Measurements from ENCODE around the gene NAA10. TPM values are rescaled to one million over a fixed set of nuclear protein-coding genes. Genes with fewer than 3 reads are reported as not detected.
A peak's percentile ranks its signal among the peaks of the same experiment; 100 is the strongest.

The NAA10 gene
- total RNA-seq, 3 donors from 2014 or later = 57.7 to 81.0 (median 79.2) TPM

- Histone ChIP-seq H3K9me3 (no peaks in the 10 kb centered on the region), H3K27me3 (peaks cover 6 to 65% of the 10 kb centered on the region in 2 donors), H3K4me1 (no peaks in the 10 kb centered on the region), H3K4me3 (no peak overlapping the region), H3K27ac (no peak overlapping the region), H3K36me3 (no peaks in the 10 kb centered on the region)
- intact Hi-C loops (cut with DNase I; ENCODE audit: low total_unique reads) = no loop called here
- no peak for DNase-seq (ENCODE audit: low spot score in 2 of 2)
- TF ChIP-seq POLR2AphosphoS5 (IDR thresholded peaks at IDR 0.05) (no peak), POLR2A (IDR thresholded peaks at IDR 0.05) (no peak)
- TF ChIP-seq, protein P1, sequence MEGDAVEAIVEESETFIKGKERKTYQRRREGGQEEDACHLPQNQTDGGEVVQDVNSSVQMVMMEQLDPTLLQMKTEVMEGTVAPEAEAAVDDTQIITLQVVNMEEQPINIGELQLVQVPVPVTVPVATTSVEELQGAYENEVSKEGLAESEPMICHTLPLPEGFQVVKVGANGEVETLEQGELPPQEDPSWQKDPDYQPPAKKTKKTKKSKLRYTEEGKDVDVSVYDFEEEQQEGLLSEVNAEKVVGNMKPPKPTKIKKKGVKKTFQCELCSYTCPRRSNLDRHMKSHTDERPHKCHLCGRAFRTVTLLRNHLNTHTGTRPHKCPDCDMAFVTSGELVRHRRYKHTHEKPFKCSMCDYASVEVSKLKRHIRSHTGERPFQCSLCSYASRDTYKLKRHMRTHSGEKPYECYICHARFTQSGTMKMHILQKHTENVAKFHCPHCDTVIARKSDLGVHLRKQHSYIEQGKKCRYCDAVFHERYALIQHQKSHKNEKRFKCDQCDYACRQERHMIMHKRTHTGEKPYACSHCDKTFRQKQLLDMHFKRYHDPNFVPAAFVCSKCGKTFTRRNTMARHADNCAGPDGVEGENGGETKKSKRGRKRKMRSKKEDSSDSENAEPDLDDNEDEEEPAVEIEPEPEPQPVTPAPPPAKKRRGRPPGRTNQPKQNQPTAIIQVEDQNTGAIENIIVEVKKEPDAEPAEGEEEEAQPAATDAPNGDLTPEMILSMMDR (IDR thresholded peaks at IDR 0.05) = no peak
These were observed 47.9 kb downstream of the NAA10 start for GRCh38 chrX:153886915-153887314.

- TF ChIP-seq, protein P1 (IDR thresholded peaks at IDR 0.05) = no peak
- no peak for DNase-seq (ENCODE audit: low spot score in 2 of 2)
- Histone ChIP-seq H3K27ac (no peak within 1 kb of the TSS), H3K4me1 (no peaks in the 10 kb centered on the region), H3K36me3 (no peaks in the 10 kb centered on the region), H3K4me3 (peak within 1 kb of the TSS in 2 of 3 donors; percentile 26 to 54), H3K27me3 (peaks cover 6 to 70% of the 10 kb centered on the region in 2 donors), H3K9me3 (no peaks in the 10 kb centered on the region)
- intact Hi-C loops (cut with DNase I; ENCODE audit: low total_unique reads) = no loop called here
These were observed 48.6 kb downstream of the NAA10 start, which contains the start of gene L1CAM for GRCh38 chrX:153885968-153886903. Gene L1CAM (minus strand): TSS chrX:153886173. CDS start chrX:153875836, 10,337 bp downstream.

- Histone ChIP-seq H3K4me1 (no peaks in the 10 kb centered on the region), H3K9me3 (no peaks in the 10 kb centered on the region), H3K4me3 (peak overlapping the region in 1 of 3 donors; percentile 54), H3K27me3 (peaks cover 6 to 80% of the 10 kb centered on the region in 2 donors), H3K27ac (no peak overlapping the region), H3K36me3 (no peaks in the 10 kb centered on the region)
- intact Hi-C loops (cut with DNase I; ENCODE audit: low total_unique reads) = no loop called here
- no peak for DNase-seq (ENCODE audit: low spot score in 2 of 2)
- TF ChIP-seq POLR2A (IDR thresholded peaks at IDR 0.05) (no peak), POLR2AphosphoS5 (IDR thresholded peaks at IDR 0.05) (no peak)
- TF ChIP-seq, protein P1 (IDR thresholded peaks at IDR 0.05) = no peak
These were observed 49.5 kb downstream of the NAA10 start for GRCh38 chrX:153885208-153885787.

- DNase-seq (ENCODE audit: low spot score in 2 of 2) = no peak
- H3K4me1 ChIP-seq = no peaks in the 10 kb centered on the region
- peaks cover 6 to 87% of the 10 kb centered on the region in 2 donors for H3K27me3 ChIP-seq
- TF ChIP-seq POLR2AphosphoS5 (IDR thresholded peaks at IDR 0.05) (no peak), POLR2A (IDR thresholded peaks at IDR 0.05) (no peak)
- TF ChIP-seq, protein P1 (IDR thresholded peaks at IDR 0.05) = no peak
- no peaks in the 10 kb centered on the region for H3K36me3 ChIP-seq
- no peaks in the 10 kb centered on the region for H3K9me3 ChIP-seq
- intact Hi-C loops (cut with DNase I; ENCODE audit: low total_unique reads) = no loop called here
- no peak overlapping the region for H3K27ac ChIP-seq
- H3K4me3 ChIP-seq = no peak overlapping the region
These were observed 50.2 kb downstream of the NAA10 start for GRCh38 chrX:153884590-153884989.

GRCh38 chrX:153884136-153884535, 50.7 kb downstream of the NAA10 start:
- intact Hi-C loops (cut with DNase I; ENCODE audit: low total_unique reads) = no loop called here
- TF ChIP-seq POLR2AphosphoS5 (IDR thresholded peaks at IDR 0.05) (no peak), POLR2A (IDR thresholded peaks at IDR 0.05) (no peak)
- TF ChIP-seq, protein P1 (IDR thresholded peaks at IDR 0.05) = no peak
- peaks cover 6 to 91% of the 10 kb centered on the region in 2 donors for H3K27me3 ChIP-seq
- no peaks in the 10 kb centered on the region for H3K4me1 ChIP-seq
- H3K36me3 ChIP-seq = no peaks in the 10 kb centered on the region
- H3K9me3 ChIP-seq = no peaks in the 10 kb centered on the region
- no peak overlapping the region for H3K27ac ChIP-seq
- H3K4me3 ChIP-seq = no peak overlapping the region
- DNase-seq (ENCODE audit: low spot score in 2 of 2) = no peak

All from breast epithelium (tissue), 4 donors.